Vagina (tissue), 2 donors: Measurements from ENCODE around the gene RARA.

Experiments used
- POLR2A ChIP-seq, 2 donors: fragments of 450-650 bp; IDR thresholded peaks; one replicate each; pipeline ENCODE4 v1.6.1; 2017; ENCODE audit warnings: antibody characterized with exemption in 2 of 2, mild to moderate bottlenecking in 2 of 2, moderate library complexity in 2 of 2
- POLR2AphosphoS5 ChIP-seq, 2 donors: sonication (generic); formaldehyde crosslinking; IDR thresholded peaks; one replicate each; pipeline ENCODE4 v1.9.0; 2017; ENCODE audit warnings: antibody characterized with exemption in 2 of 2, mild to moderate bottlenecking in 2 of 2, low read depth in 1 of 2; ENCODE audit not compliant: insufficient read depth in 1 of 2
- TF ChIP-seq, protein P1 (sequence below), 3 experiments: fragments of 450-650 bp in 2 of 3; fragments of 200-600 bp in 1 of 3; sonication (generic) in 1 of 3; IDR thresholded peaks; one replicate each; pipeline ENCODE4 v1.5.1; 2017 to 2019; ENCODE audit warnings: antibody characterized with exemption in 3 of 3, mild to moderate bottlenecking in 2 of 3, moderate library complexity in 2 of 3

DNA sequence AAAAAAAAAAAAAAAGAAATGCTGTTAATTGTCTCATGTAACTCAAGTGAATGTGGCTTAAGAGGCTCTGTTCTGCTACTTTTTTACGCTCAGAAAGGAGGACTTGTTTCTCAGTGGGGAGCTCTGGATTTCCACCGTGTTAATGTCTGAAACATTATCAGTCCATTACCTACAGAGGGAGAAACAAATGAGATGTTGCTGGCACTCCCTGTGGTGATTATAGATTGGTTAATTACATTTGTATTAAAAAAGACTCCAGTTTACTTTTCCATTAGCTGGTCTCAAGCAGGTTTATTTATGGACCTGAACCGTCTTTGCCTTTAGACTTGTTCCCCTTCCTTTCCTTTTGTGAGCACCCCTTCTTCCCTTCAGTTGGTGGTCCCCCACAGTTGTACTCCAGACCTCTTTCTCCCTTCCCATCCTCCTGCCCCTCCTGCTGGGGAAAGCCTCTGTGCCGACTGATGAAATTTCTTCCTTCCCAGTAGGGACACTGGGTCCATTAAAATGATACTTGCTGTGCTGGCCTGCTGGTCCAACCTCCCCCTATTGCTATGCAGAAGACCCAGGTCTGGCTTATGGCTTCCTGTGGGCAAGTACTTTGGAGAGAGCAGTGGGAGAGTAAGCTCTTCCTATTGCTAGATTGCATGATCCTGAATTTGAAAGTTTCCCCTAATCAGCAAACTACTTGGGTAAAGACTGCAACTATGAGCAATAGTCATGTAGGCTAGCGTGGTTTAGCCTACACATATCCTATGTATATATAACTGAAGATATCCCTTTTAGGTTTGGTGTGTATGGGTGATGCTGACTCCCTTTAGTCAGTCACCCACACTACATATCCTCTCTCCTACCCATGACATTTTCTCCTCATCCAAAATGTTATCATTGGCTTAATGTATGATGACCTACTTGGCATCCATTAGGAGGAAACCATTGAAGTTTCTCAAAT is 13.2 kb upstream of the RARA start:
- TF ChIP-seq, protein P1, sequence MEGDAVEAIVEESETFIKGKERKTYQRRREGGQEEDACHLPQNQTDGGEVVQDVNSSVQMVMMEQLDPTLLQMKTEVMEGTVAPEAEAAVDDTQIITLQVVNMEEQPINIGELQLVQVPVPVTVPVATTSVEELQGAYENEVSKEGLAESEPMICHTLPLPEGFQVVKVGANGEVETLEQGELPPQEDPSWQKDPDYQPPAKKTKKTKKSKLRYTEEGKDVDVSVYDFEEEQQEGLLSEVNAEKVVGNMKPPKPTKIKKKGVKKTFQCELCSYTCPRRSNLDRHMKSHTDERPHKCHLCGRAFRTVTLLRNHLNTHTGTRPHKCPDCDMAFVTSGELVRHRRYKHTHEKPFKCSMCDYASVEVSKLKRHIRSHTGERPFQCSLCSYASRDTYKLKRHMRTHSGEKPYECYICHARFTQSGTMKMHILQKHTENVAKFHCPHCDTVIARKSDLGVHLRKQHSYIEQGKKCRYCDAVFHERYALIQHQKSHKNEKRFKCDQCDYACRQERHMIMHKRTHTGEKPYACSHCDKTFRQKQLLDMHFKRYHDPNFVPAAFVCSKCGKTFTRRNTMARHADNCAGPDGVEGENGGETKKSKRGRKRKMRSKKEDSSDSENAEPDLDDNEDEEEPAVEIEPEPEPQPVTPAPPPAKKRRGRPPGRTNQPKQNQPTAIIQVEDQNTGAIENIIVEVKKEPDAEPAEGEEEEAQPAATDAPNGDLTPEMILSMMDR (IDR thresholded peaks at IDR 0.05): no peak
- no peak for TF ChIP-seq POLR2A (IDR thresholded peaks at IDR 0.05)
- no peak for TF ChIP-seq POLR2AphosphoS5 (IDR thresholded peaks at IDR 0.05; ENCODE audit: insufficient read depth in 1 of 2, low read depth in 1 of 2)
